MCF 10A (cell line): Measurements from ENCODE around the gene ATP5F1D. TPM values are rescaled to one million over a fixed set of nuclear protein-coding genes. Genes with fewer than 3 reads are reported as not detected.

Experiments
- BruUV-seq: library from RNA; stranded (reverse); fragments of 400-500 nt; replicated peaks from 2 replicates; lab custom pipeline; 2021; lab: Mats Ljungman, UMichigan
- CTCF ChIA-PET: fragments of 300-600 bp; sonication (Branson Sonifier 250); formaldehyde crosslinking; extraction: SDS; loops from one replicate; lab custom pipeline; 2021; ENCODE audit warnings: antibody characterized with exemption, inconsistent platforms; lab: Yijun Ruan, JAX
- POLR2A ChIA-PET: fragments of 300-600, 350-650 bp; sonication (Branson Sonifier 250); formaldehyde crosslinking; extraction: SDS; loops from one replicate; lab custom pipeline; 2020; ENCODE audit warnings: antibody characterized with exemption, inconsistent platforms; lab: Yijun Ruan, JAX
- DNase-seq: peaks from one replicate; pipeline ENCODE4 v3.0.0-alpha.2; 2018; ENCODE audit not compliant: unreplicated experiment
- H3K27ac Mint-ChIP-seq: one replicate; pipeline ENCODE4 v1.8.0; 2022; ENCODE audit warnings: mild to moderate bottlenecking, low read depth, mixed read lengths; ENCODE audit not compliant: unreplicated experiment
- H3K27me3 Mint-ChIP-seq: one replicate; pipeline ENCODE4 v1.8.0; 2022; ENCODE audit warnings: mixed read lengths; ENCODE audit not compliant: insufficient read depth, unreplicated experiment
- H3K36me3 Mint-ChIP-seq: one replicate; pipeline ENCODE4 v1.8.0; 2022; ENCODE audit warnings: mild to moderate bottlenecking, moderate library complexity, mixed read lengths; ENCODE audit not compliant: insufficient read depth, unreplicated experiment
- H3K4me1 Mint-ChIP-seq: one replicate; pipeline ENCODE4 v1.8.0; 2022; ENCODE audit warnings: mixed read lengths; ENCODE audit not compliant: insufficient read depth, unreplicated experiment
- H3K4me3 Mint-ChIP-seq: one replicate; pipeline ENCODE4 v1.8.0; 2022; ENCODE audit warnings: mild to moderate bottlenecking, moderate library complexity, mixed read lengths; ENCODE audit not compliant: unreplicated experiment
- H3K9me3 Mint-ChIP-seq: one replicate; pipeline ENCODE4 v1.8.0; 2022; ENCODE audit warnings: mixed read lengths; ENCODE audit not compliant: unreplicated experiment
- intact Hi-C: fragments of 100-400 bp; cut with micrococcal nuclease; formaldehyde crosslinking; loops from 2 replicates; pipeline ENCODE4 v1.14.1; 2022
- total RNA-seq: library from RNA; stranded (reverse); gene quantifications from 2 replicates; pipeline ENCODE4 v1.2.3, GENCODE V29; 2022
- TF ChIP-seq, protein P1 (sequence below): fragments of 200-600 bp; IDR thresholded peaks from one replicate; pipeline ENCODE4 v1.8.0; 2022; ENCODE audit warnings: antibody characterized with exemption, mild to moderate bottlenecking; ENCODE audit not compliant: unreplicated experiment

The ATP5F1D gene
- total RNA-seq, 1 experiment from 2014 or later = 258 TPM

GRCh38 chr19:1267477-1268225, 26.1 kb downstream of the ATP5F1D start:
- H3K4me1 Mint-ChIP-seq = peaks cover 31% of the 10 kb centered on the region
- CTCF ChIA-PET = interaction anchor here (0.5 to 4.9 kb wide), 7 partner anchors 11 to 167 kb away, joined by 3 to 144 read pairs (median 11); partner anchors contain the start of gene ATP5F1D
- H3K4me3 Mint-ChIP-seq = peak overlapping the region; percentile 70
- peaks cover 45% of the 10 kb centered on the region for H3K36me3 Mint-ChIP-seq
- H3K9me3 Mint-ChIP-seq = no peaks in the 10 kb centered on the region
- DNase-seq = no peak
- H3K27me3 Mint-ChIP-seq = no peaks in the 10 kb centered on the region
- H3K27ac Mint-ChIP-seq = no peak overlapping the region
- POLR2A ChIA-PET = interaction anchor here (1.5 to 6.2 kb wide), 5 partner anchors 7 to 52 kb away, joined by 7 to 240 read pairs (median 21); partner anchors contain the start of genes ATP5F1D and FAM174C
- intact Hi-C loops = no loop called here
- TF ChIP-seq, protein P1, sequence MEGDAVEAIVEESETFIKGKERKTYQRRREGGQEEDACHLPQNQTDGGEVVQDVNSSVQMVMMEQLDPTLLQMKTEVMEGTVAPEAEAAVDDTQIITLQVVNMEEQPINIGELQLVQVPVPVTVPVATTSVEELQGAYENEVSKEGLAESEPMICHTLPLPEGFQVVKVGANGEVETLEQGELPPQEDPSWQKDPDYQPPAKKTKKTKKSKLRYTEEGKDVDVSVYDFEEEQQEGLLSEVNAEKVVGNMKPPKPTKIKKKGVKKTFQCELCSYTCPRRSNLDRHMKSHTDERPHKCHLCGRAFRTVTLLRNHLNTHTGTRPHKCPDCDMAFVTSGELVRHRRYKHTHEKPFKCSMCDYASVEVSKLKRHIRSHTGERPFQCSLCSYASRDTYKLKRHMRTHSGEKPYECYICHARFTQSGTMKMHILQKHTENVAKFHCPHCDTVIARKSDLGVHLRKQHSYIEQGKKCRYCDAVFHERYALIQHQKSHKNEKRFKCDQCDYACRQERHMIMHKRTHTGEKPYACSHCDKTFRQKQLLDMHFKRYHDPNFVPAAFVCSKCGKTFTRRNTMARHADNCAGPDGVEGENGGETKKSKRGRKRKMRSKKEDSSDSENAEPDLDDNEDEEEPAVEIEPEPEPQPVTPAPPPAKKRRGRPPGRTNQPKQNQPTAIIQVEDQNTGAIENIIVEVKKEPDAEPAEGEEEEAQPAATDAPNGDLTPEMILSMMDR = no peak
- BruUV-seq = no TSS peak

DNA sequence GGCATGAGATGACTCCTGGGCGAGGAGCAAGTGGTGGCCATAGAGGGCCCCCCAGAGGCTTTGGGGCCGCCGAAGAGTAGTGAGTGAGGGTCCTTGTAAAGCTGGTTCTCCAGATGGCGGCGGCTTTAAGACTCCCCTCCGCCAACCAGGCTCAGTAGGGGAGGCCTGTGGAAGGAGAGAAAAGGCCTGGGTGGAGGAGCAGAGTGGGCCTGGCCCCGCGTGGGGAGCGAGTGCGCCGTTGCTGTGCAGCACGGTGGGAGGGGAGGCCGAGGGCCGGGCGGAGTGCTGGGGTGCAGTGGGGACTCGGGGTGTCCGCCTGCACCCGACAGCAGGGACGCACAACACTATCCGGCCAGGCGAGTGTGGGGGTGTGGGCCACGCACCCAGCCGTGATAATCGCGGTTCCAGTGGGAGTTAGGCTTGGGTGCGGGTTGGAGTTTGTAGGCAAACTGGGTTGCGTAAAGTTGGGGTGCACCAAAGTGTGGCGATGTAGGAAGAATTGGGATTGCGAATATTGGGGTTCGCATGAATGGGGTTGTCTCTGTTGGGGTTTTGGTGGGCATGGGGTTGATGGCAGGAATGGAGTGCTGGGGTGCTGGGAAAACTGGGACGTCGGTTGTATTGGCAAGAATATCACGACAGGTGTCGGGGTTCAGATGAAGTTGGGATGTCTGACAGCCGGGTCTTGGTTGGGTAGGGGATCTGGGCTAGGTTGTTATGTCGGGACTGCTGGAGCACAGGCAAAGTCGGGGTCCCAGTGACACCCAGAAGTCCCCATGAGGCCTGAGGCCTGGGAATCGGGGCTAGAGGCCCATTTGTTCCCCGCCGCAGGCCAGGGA, 26.9 kb downstream of the ATP5F1D start:
- Mint-ChIP-seq H3K27ac (peak overlapping the region; percentile 89), H3K36me3 (peaks cover 53% of the 10 kb centered on the region), H3K4me1 (peaks cover 24% of the 10 kb centered on the region), H3K4me3 (peak overlapping the region; percentile 84), H3K9me3 (no peaks in the 10 kb centered on the region), H3K27me3 (no peaks in the 10 kb centered on the region)
- no peak for DNase-seq
- ChIA-PET POLR2A (interaction anchor here (0.6 to 6.2 kb wide), 35 partner anchors 8 to 1097 kb away, joined by 3 to 240 read pairs (median 5); partner anchors contain the start of genes ARHGAP45, ATP5F1D, MED16 and NDUFS7), CTCF (interaction anchor here (0.5 to 4.9 kb wide), 5 partner anchors 23 to 168 kb away, joined by 3 to 144 read pairs (median 3); partner anchors contain the start of gene ATP5F1D)
- no TSS peak for BruUV-seq
- TF ChIP-seq, protein P1 = no peak
- intact Hi-C loops = no loop called here

- POLR2A ChIA-PET = interaction anchor here (0.6 to 6.2 kb wide), 39 partner anchors 9 to 1096 kb away, joined by 3 to 240 read pairs (median 5); partner anchors contain the start of genes ARHGAP45, ATP5F1D, CNN2 and GPX4
- intact Hi-C loops = no loop called here
- Mint-ChIP-seq H3K4me1 (peaks cover 24% of the 10 kb centered on the region), H3K36me3 (peaks cover 59% of the 10 kb centered on the region), H3K27ac (peak within 1 kb of the TSS; percentile 89), H3K9me3 (no peaks in the 10 kb centered on the region), H3K27me3 (no peaks in the 10 kb centered on the region), H3K4me3 (peak within 1 kb of the TSS; percentile 84)
- CTCF ChIA-PET = interaction anchor here (0.6 to 4.9 kb wide), 3 partner anchors 24 to 31 kb away, joined by 3 to 144 read pairs (median 3); no protein-coding TSS in a partner anchor
- TF ChIP-seq, protein P1 = no peak
- no TSS peak for BruUV-seq
- peak; percentile 99 for DNase-seq
Measured at GRCh38 chr19:1269065-1269477, 27.5 kb downstream of the ATP5F1D start, which contains the start of gene CIRBP. Gene CIRBP (plus strand): TSS chr19:1269332. CDS start chr19:1270934, 1,602 bp downstream.
